Lung (tissue), 12 donors: ENCODE data around the gene DMWD. TPM values are rescaled to one million over a fixed set of nuclear protein-coding genes. Genes with fewer than 3 reads are reported as not detected.

Experiments
- ATAC-seq: fragments of 200-7000 bp; cut with Tn5 transposase; one replicate; pipeline ENCODE4 v1.9.1; 2020; ENCODE audit warnings: moderate number of reproducible peaks; ENCODE audit not compliant: insufficient read depth, low FRiP score
- DNase-seq, 3 donors: peaks; one replicate each; pipeline ENCODE4 v3.0.0-alpha.2; 2013 to 2017
- H3K27ac ChIP-seq, 2 donors: one replicate each; pipeline ENCODE4 v1.5.1; 2013; ENCODE audit warnings: mild to moderate bottlenecking in 2 of 2, moderate library complexity in 2 of 2, control low read depth in 1 of 2, inconsistent platforms in 1 of 2, low read depth in 1 of 2, low read length in 1 of 2
- H3K27me3 ChIP-seq, 3 donors: one replicate each; pipeline ENCODE4 v1.5.1; 2013; ENCODE audit warnings: low read length in 2 of 3; ENCODE audit not compliant: control insufficient read depth in 3 of 3, insufficient read depth in 3 of 3
- H3K36me3 ChIP-seq, 4 donors: one replicate each; pipeline ENCODE4 v1.5.1; 2013; ENCODE audit warnings: low read length in 4 of 4, mild to moderate bottlenecking in 1 of 4, moderate library complexity in 1 of 4; ENCODE audit not compliant: control insufficient read depth in 4 of 4, insufficient read depth in 4 of 4
- H3K4me1 ChIP-seq, 5 donors: one replicate each; pipeline ENCODE4 v1.5.1; 2013; ENCODE audit warnings: low read length in 5 of 5, mild to moderate bottlenecking in 2 of 5, moderate library complexity in 1 of 5; ENCODE audit not compliant: control insufficient read depth in 5 of 5, insufficient read depth in 5 of 5
- H3K4me3 ChIP-seq: one replicate; pipeline ENCODE4 v1.5.1; 2013; ENCODE audit warnings: mild to moderate bottlenecking, control low read depth, moderate library complexity
- H3K9ac ChIP-seq, 2 donors: one replicate each; pipeline ENCODE4 v1.5.1; 2013; ENCODE audit warnings: low read length in 2 of 2, control low read depth in 1 of 2; ENCODE audit not compliant: insufficient read depth in 1 of 2
- H3K9me3 ChIP-seq, 4 donors: one replicate each; pipeline ENCODE4 v1.5.1; 2013; ENCODE audit warnings: low read length in 3 of 4, mild to moderate bottlenecking in 1 of 4, moderate library complexity in 1 of 4; ENCODE audit not compliant: control insufficient read depth in 4 of 4, insufficient read depth in 3 of 4
- WGBS, 2 donors: extraction: QIAGEN DNeasy Blood & Tissue Kit; methylation state at CpG; one replicate each; pipeline ENCODE4 v1.1.7; 2013; 5-methylcytosine and 5-hydroxymethylcytosine counted together
- polyA plus RNA-seq, 2 donors: library from polyadenylated mRNA; stranded (reverse); fragments of 200-250 nt; gene quantifications; one replicate each; pipeline ENCODE4 v1.2.1, GENCODE V29; 2013
- total RNA-seq, 2 donors: library from RNA; depleted of rRNA in 1 of 2; stranded (reverse); fragments of >200 nt in 1 of 2; gene quantifications; one replicate each; pipeline ENCODE4 v1.2.1, GENCODE V29; 2014 to 2021
- TF ChIP-seq, protein P1 (sequence below): IDR thresholded peaks from 2 replicates; pipeline ENCODE4 v1.5.1; 2012; ENCODE audit warnings: mild to moderate bottlenecking; ENCODE audit errors: control extremely low read depth, extremely low read depth
- donor health status: control.
- donor health status: control.
- donor health status: Bipolar disorder and iron deficiency.
- donor health status: healthy.
- donor health status: DM: yes; HTN: yes; CAD: no.

Gene DMWD
- total and polyA plus RNA-seq, 4 donors: 21.2 to 58.2 (median 26.9) TPM

DNA sequence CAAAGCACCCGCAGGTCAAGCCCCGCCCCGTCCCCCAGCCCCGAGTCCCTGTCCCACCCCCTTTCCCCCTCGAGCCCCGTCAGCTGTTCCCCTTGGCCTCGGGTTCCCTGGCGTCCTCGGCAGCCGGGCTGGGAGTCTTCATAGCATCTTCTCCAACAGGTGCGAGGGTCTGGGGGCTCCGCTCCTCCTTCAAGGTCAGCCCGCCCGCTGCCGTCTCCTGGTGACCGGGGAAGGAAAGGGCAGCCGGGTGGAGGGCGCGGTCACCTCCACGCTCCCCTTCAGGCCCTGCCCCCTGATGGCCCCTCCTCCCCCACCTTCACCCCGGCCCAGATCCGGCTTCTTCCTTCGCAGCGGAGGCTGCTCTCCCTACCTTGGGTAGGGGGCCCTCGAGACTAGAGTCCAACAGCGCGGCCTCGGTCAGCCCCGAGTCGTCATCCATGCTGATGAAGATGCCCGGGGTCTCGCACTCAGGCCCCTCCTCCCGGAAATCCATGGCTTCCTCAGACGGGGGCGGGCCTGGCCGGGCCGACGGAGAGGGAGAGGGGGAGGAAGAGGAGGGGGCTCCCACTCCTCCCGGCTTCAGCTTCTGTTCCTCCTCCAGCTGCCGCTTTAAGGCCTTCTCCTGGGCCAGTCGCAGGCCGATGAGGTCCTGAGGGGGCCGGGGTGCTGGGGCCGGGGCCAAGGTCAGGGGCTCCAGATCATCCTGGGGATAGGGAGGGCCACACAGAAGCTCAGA is 23.0 kb upstream of the DMWD start:
- no peak overlapping the region for H3K9ac ChIP-seq
- WGBS, 2 donors: 10 to 30% methylated on average over 41 to 44 of the region's 44 CpGs
- no peak for ATAC-seq
- DNase-seq: peak; percentile 69 to 75 (median 74)
- no peaks in the 10 kb centered on the region for H3K9me3 ChIP-seq
- H3K4me1 ChIP-seq: peaks cover 0 to 15% (median under 1%) of the 10 kb centered on the region in 5 donors
- H3K4me3 ChIP-seq: peak overlapping the region; percentile 1
- no peak overlapping the region for H3K27ac ChIP-seq
- peaks cover 0 to 19% (median 4%) of the 10 kb centered on the region in 4 donors for H3K36me3 ChIP-seq
- no peaks in the 10 kb centered on the region for H3K27me3 ChIP-seq
- TF ChIP-seq, protein P1, sequence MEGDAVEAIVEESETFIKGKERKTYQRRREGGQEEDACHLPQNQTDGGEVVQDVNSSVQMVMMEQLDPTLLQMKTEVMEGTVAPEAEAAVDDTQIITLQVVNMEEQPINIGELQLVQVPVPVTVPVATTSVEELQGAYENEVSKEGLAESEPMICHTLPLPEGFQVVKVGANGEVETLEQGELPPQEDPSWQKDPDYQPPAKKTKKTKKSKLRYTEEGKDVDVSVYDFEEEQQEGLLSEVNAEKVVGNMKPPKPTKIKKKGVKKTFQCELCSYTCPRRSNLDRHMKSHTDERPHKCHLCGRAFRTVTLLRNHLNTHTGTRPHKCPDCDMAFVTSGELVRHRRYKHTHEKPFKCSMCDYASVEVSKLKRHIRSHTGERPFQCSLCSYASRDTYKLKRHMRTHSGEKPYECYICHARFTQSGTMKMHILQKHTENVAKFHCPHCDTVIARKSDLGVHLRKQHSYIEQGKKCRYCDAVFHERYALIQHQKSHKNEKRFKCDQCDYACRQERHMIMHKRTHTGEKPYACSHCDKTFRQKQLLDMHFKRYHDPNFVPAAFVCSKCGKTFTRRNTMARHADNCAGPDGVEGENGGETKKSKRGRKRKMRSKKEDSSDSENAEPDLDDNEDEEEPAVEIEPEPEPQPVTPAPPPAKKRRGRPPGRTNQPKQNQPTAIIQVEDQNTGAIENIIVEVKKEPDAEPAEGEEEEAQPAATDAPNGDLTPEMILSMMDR: no peak

DNA sequence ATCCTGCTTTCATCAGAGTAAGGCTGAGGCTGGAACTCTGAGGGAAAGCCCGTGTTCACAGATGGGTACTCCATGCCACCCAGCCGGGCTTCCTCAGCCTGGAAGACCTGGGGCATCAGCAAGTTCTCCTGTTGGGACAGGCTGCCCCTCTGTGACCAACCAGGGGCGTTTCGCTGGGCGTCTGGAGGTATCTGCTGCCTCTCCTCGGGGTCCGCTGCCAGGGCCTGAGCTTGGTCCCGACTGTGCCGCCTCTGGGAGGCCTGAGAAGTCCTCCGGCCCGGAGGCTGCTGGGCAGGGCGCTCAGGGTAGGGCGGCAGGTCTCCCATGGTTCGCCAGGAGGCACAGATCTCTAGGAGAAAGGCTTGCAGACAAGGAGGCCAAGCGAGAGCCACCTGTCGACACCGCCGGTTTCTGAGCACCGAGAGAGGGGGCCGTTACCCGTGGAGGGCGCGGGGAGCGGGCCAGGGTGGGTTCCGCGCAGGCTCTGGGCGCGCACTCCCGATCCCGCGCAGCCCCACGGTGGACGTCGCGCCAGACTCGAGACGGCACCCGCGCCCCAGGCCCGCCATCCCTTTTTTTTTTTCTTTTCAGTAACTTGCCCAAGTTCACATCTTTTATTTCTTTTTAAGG is 22.3 kb upstream of the DMWD start, which contains the start of gene RSPH6A:
RSPH6A (minus strand) TSS at position 458 of the 630 bp plus-strand sequence; CDS start at position 326, 132 bp downstream.
- Histone ChIP-seq H3K36me3 (peaks cover 0 to 15% (median under 1%) of the 10 kb centered on the region in 4 donors), H3K27me3 (no peaks in the 10 kb centered on the region), H3K27ac (no peak within 1 kb of the TSS), H3K4me3 (peak within 1 kb of the TSS; percentile 1), H3K9ac (no peak within 1 kb of the TSS), H3K9me3 (no peaks in the 10 kb centered on the region), H3K4me1 (peaks cover 0 to 15% (median 3%) of the 10 kb centered on the region in 5 donors)
- no peak for ATAC-seq
- WGBS, 2 donors: 30 to 49% methylated on average over 24 to 40 of the region's 40 CpGs
- DNase-seq: no peak
- TF ChIP-seq, protein P1: no peak

DNA sequence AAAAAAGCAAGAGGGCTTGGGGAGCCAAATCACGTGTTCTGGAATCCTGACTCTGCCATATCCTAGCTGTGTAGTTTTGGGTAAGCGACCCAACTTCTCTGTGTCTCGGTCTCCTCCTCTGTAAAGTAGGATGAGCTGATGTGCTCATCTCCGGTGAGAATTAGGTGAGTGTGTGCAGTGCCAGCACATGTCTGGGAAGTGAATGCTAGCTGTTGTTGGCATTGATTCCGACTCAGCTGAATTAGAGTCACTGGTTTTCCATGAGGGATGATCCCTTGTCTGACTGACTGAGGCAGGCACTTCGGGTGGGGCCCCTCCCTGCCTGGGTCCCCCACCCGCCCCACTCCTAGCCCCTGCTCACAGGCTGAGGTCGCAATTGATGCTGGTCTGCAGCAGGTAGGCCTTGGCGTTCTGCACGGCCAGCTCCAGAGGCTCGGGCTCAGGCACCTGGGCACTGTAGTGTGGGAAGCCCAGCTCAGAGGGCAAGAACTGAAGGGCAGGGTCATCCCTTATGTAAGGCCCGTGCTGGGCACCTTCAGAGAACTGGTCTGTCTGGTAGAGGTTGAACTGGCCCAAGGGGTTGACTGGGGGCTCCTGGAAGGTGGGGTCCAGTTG is 21.6 kb upstream of the DMWD start:
- Histone ChIP-seq H3K9me3 (no peaks in the 10 kb centered on the region), H3K4me3 (no peak overlapping the region), H3K27me3 (no peaks in the 10 kb centered on the region), H3K36me3 (peaks cover 0 to 9% (median 0%) of the 10 kb centered on the region in 4 donors), H3K4me1 (peaks cover 0 to 15% (median 3%) of the 10 kb centered on the region in 5 donors), H3K9ac (no peak overlapping the region), H3K27ac (no peak overlapping the region)
- ATAC-seq (no peak), DNase-seq (no peak)
- TF ChIP-seq, protein P1: no peak
- 89 to 91% methylated on average over 12 of the region's 12 CpGs for WGBS, 2 donors
